Measurements from ENCODE around the gene LPCAT1.

DNA sequence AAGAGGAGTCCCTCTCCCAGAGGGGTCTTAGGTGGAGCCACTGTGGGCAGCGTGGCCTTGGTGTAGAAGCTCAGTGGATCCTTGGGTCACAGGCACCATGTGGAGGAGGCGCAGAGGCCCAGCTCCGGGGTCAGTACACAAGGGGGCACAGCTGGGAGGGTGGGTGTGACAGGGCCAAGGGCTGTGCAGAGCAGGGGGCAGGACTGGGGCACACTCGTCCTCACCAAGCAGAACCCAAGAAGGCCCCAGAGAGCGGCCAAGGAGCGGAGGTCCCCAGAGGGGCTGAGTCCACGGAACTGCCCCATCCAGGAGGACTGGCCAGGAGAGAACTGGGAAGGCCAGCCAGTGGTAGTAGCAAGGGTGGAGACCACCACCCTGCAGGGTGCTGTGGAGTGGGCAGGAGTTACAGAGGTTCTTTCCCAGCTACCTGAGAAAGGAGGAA is 2.5 kb upstream of the LPCAT1 start:
- no peak for TF ChIP-seq POLR2A (IDR thresholded peaks at IDR 0.05; ENCODE audit: low read length)
- TF ChIP-seq GATA1 (IDR thresholded peaks at IDR 0.05; ENCODE audit: low read depth, low read length): no peak
